GM18502 (cell line): ENCODE measurements around the gene TXNRD1.
"Not testable (repeated sequence)": the region's sequence is repeated elsewhere in the genome, so short reads cannot be mapped to it uniquely, and the experiment has no call there.

Experiments used
- ATAC-seq: cut with Tn5 transposase; IDR thresholded peaks from one replicate; pipeline ENCODE4 v1.9.1; 2021; ENCODE audit warnings: mild to moderate bottlenecking; ENCODE audit not compliant: unreplicated experiment, poor library complexity

Gene TXNRD1

GRCh38 chr12:104189915-104190555, 25.5 kb upstream of the TXNRD1 start:
- ATAC-seq = no peak

DNA sequence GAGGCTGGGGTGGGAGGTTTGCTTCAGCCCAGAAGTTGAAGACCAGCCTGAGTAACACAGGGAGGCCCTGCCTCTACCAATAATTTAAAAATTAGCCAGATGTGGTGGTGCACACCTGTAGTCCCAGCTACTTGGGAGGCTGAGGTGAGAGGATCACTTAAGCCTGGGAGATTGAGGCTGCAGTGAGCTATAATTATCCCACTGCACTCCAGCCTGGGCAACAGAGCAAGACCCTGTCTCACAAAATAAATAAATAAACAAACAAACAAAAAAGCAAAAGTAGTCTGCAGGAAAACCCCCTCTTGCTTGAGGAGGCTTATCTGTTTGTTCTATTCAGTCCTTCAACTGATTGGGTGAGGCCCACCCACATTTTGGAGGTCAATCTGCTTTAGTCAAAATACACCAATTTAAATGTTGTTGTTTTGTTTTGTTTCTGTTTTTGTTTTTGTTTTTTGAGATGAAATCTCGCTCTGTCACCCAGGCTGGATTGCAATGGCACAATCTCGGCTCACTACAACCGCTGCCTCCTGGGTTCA, 24.9 kb upstream of the TXNRD1 start:
- no peak for ATAC-seq

DNA sequence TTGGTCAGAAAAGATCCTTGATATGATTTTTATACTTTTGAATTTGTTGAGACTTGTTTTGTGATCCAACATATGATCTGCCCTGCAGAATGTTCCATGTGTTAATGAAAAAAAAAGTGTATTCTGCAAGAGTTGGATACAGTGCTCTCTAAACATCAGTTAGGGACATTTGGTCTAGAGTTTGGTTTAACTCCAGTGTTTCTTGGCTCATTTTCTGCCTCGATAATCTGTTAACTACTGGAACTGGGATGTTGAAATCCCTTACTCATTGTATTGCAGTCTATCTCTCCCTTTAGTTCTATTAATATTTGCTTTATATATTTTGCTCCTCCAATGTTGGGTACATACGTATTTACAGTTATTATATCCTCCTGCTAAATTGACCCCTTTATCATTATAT, 18.3 kb upstream of the TXNRD1 start:
- ATAC-seq = no peak

GRCh38 chr12:104199964-104200363, 15.6 kb upstream of the TXNRD1 start:
- ATAC-seq = no peak

DNA sequence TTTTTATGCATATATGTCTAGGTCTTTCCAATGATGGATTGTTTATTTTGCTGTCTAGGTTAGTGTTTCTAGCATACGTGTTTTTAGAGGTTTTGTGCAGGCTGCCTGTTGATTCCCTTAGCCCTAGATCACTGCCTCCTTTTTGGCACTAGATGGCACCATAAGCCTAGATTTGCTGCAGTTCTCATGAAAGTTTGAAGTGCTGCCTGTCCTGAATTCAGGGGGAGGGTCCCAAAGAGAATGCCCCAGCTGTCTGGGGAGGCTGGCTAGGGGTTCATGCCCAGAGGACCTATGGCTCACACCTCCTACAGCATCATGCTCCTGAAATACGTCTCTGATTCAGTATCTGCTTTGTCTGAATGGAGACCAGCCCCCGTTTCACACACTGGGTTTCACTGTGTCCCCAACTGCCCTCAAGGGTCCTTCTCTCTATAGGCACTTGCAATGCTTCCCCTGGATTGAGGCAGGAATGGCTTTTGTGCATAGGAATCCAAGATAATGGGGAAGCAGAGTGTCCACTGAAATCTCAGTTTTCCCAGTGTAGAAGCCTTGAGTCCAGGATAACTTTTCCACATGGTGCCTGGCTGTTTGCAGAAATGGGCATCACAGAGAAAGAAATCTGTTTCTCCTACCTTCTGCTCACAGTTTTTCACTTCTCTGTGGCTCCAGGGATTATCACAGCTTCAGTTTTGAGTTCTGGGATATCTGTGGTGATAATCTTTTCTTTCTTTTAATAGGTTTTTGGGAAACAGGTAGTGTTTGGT, 14.2 kb upstream of the TXNRD1 start:
- ATAC-seq = no peak

DNA sequence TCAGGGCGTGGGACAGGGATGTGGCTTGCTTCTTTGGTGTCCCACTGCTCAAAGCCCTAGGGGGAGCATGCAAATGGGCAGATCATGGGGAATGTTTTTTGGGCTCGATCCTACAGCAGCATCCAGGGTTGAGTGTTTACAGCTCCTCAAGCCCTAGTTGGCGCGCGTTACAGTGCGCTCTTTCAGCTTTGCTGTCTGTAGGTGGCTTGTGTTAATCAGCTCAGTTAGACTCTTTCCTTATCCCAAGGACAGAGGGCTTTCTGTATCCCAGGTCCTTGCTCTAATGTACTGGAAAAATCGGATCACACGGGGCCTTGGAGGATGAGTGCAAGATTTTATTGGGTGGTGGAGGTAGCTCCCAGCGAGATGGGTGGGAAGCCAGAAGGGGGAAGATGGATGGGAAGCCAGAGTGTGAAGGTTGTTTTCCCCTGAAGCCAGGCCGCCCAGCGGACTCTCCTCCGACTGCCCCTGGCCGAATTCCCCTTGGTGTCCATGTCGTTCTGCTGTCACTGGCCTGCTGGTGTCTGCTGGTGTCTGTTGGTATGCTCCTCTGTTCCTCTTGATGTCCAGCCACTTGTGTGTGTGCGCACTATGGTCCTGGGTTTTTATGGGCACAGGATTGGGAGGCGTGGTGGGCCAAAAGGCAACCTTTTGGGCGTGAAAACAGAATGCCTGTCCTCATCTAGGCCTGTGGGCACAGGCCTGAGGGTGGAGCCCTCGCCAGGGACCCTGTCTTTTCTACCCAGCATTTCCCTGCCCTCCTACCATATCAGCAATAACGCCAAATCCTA, 10.7 kb upstream of the TXNRD1 start:
- ATAC-seq = no peak

- no peak for ATAC-seq
These were observed 8.0 kb upstream of the TXNRD1 start for GRCh38 chr12:104207416-104208205.

DNA sequence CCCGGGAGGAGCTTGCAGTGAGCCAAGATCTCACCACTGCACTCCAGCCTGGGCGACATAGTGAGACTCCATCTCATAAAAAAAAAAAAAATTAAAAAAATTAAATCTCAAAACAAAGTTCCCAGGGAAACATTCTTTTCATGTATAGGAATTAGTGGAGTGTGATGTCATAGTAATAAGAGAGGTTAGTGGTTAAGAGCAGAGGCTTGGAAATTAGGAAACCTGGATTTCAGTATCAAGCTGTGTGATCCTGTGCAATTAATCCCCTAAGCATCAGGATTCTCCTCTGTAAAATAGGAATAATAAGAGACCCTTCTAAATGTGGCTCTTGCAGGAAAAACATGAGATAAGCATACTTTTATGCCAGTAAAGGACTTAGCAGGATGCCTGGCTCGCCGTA, 3.1 kb upstream of the TXNRD1 start:
- ATAC-seq = no peak

- ATAC-seq = no peak
These were observed 1.6 kb upstream of the TXNRD1 start for GRCh38 chr12:104213952-104214351.

GRCh38 chr12:104216521-104216924, 944 bp downstream of the TXNRD1 start:
- no peak for ATAC-seq

DNA sequence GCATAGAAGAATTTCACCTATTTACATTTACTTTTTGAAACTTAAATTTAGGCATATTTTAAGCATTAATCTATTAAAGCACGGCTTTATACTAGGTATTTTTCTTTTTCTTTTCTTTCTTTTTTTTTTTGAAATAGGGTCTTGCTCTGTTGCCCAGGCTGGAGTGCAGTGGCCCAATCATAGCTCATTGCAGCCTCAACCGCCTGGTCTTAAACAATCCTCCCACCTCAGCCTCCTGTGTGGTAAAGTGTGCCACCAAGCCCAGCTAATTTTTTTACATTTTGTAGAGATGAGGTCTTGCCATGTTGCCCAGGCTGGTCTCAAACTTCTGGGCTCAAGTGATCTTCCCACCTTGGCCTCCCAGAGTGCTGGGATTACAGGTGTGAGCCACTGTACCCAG, 2.9 kb downstream of the TXNRD1 start:
- not testable (repeated sequence) for ATAC-seq

DNA sequence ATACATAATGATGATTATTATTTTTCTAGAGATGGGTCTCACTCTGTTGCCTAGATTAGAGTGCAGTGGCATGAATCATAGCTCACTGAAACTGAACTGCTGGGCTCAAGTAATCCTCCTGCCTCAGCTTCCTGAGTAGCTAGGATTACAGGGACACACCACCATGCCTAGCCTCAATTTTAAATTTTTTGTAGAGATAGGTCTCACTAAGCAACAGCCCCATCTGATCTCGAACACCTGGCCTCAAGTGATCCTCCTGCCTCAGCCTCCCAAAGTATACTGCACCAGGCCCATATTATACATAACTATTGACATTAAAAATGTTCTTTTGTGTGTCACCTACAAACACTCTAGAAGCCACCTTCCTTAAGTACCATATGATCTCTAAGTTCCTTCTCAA, 3.4 kb downstream of the TXNRD1 start:
- ATAC-seq = no peak

GRCh38 chr12:104219361-104219892, 3.8 kb downstream of the TXNRD1 start:
- ATAC-seq = no peak

DNA sequence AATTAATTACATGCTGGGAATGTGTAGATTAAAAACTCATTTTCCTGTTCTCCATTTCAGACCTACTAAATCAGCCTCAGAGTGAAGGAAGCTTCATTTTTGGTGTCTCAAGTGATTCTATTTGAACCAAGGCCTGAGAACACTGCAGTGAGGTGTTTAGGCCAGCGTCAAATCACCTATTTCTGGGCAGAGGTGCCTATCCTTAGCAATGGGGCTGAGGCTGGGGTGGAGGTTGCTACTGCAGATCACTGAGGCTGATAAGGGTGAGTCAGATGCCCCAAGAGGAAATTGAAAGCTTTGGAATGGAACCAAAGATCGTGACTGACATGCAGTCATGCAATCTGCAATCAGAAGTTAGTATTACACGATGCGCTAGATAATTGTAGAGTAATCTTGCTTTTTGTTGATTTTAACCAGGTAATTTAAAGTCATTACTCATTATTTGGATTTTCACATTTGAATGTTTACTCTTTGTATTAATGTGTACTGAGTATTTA, 4.4 kb downstream of the TXNRD1 start:
- no peak for ATAC-seq

GRCh38 chr12:104220931-104221330, 5.4 kb downstream of the TXNRD1 start:
- no peak for ATAC-seq

DNA sequence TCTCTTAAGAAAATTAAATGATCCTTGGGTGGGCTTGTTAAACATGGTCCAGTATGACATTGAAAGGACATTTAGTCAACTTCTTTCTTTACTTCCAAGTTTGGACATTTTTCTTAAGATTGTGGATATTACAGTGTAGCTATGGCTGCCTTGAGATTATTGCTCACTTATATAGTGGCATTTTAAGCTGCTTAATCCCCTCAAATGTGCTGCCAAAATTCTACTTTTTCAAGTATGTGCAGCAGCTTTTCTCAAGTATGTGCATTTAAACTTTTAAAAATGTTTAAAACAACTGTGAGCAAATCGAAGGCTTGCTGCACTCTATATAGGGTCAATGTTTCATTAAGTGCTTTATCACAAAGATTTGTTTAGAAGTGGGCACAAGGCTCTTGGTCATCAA, 7.4 kb downstream of the TXNRD1 start:
- ATAC-seq = no peak

- ATAC-seq = no peak
These were observed 8.1 kb downstream of the TXNRD1 start for GRCh38 chr12:104223712-104224111.

DNA sequence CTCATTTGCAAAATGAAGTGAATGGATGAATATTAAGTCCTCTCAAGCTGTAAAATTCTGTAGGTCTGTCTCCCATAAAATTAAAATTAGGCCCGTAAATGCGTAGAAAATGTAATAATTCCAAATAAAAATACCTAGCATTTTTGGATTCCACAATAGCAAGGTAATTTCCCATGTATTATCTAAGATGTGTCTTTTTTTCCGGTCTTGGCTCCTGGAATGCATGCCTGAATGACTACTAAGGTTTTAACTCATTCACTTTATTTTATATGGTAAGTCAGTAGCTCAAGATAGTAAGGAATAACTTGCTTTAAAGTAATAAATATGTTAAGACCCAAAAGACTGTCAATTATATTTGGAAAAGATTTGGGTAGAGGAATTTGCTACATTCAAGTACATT, 11.1 kb downstream of the TXNRD1 start:
- ATAC-seq = no peak

DNA sequence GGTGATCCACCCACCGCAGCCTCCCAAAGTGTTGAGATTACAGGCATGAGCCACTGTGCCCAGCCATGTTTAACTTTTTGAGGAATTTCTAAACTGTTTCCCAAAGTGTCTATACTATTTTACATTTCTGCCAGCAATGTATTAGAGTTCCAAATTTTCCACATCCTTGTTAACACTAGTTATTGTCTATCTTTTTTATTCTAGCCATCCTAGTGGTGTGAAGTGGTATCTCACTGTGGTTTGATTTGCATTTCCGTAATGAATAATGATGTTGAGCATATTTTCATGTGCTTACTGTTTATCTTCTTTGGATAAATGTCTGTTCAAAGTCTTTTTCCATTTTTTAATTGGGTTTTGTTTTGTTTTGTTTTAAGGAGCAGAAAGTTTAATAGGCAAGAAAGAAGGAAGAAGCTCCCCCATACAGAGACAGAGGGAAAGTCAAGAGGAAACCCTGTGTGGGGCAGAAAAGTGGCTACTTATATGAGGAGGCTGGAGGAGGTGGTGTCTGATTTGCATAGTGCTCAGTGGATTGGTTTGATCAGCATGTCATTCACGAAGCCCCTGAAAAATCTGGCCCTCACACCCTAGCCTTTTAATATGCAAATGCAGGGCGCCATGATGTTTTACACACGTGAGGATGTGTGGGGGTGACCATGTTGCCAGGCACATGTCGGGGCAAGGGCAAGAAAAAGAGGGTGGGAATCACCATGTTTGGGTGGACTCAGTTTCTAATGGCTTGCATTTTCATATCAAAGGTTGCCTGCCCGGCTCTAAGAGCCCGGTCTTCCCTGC, 14.9 kb downstream of the TXNRD1 start:
- ATAC-seq = no peak
